Prostate gland (tissue), 2 donors: ENCODE results near the gene SMPD2. TPM values are rescaled to one million over a fixed set of nuclear protein-coding genes. Genes with fewer than 3 reads are reported as not detected.

Source experiments
- DNase-seq: peaks from one replicate; pipeline ENCODE4 v3.0.0-alpha.2; 2019; ENCODE audit warnings: low spot score
- H3K27ac ChIP-seq, 2 donors: fragments of 200-600 bp; sonication (generic); 2 replicates each; pipeline ENCODE4 v1.5.1; 2017 to 2019
- H3K27me3 ChIP-seq: fragments of 200-600 bp; sonication (generic); replicated peaks from 2 replicates; pipeline ENCODE4 v1.5.1; 2019; ENCODE audit not compliant: insufficient read depth
- H3K36me3 ChIP-seq, 2 donors: fragments of 200-600 bp; sonication (generic); 1 replicate in 1 of 2; 2 replicates in 1 of 2; pipeline versions ENCODE4 v1.5.1 to v1.8.1; 2017 to 2019
- H3K4me1 ChIP-seq: fragments of 200-600 bp; sonication (generic); replicated peaks from 2 replicates; pipeline ENCODE4 v1.5.1; 2019
- H3K4me3 ChIP-seq, 2 donors: fragments of 200-600 bp; sonication (generic); 2 replicates each; pipeline ENCODE4 v1.5.1; 2017 to 2019
- H3K9me3 ChIP-seq: fragments of 200-600 bp; sonication (generic); 2 replicates; pipeline ENCODE4 v1.5.1; 2017
- CTCF ChIP-seq, 4 experiments: fragments of 200-600 bp in 2 of 4; fragments of 450-650 bp in 2 of 4; sonication (generic) in 2 of 4; IDR thresholded peaks; 1 replicate in 3 of 4; 2 replicates in 1 of 4; pipeline ENCODE4 v1.5.1; 2016 to 2019; ENCODE audit warnings: antibody characterized with exemption in 4 of 4, mild to moderate bottlenecking in 2 of 4, moderate library complexity in 2 of 4
- POLR2A ChIP-seq: fragments of 450-650 bp; IDR thresholded peaks from one replicate; pipeline ENCODE4 v1.6.1; 2016; ENCODE audit warnings: antibody characterized with exemption, mild to moderate bottlenecking
- POLR2AphosphoS5 ChIP-seq: sonication (generic); formaldehyde crosslinking; IDR thresholded peaks from one replicate; pipeline ENCODE4 v1.6.1; 2017; ENCODE audit warnings: antibody characterized with exemption
- WGBS: methylation state at CpG from one replicate; pipeline ENCODE4 v1.1.5; 2018; 5-methylcytosine and 5-hydroxymethylcytosine counted together
- intact Hi-C: fragments of 100-400 bp; cut with DNase I; formaldehyde crosslinking; loops from one replicate; pipeline ENCODE4 v1.14.2; 2022
- total RNA-seq, 2 donors: library from RNA; depleted of rRNA; stranded (reverse); fragments of >200 nt; gene quantifications; one replicate each; pipeline ENCODE4 v1.1.0, GENCODE V29; 2016

SMPD2 gene
- total RNA-seq, 2 donors from 2014 or later = 10.2 to 24.2 TPM

GRCh38 chr6:109452181-109452580 is 11.7 kb downstream of the SMPD2 start:
- H3K27me3 ChIP-seq = no peaks in the 10 kb centered on the region
- 93% methylated on average over 9 of the region's 9 CpGs for WGBS
- intact Hi-C loops = no loop called here
- no peak for TF ChIP-seq CTCF (IDR thresholded peaks at IDR 0.05)
- TF ChIP-seq POLR2A = no peak
- TF ChIP-seq POLR2AphosphoS5 = no peak
- H3K4me1 ChIP-seq = no peaks in the 10 kb centered on the region
- DNase-seq = no peak
- no peaks in the 10 kb centered on the region for H3K36me3 ChIP-seq
- H3K9me3 ChIP-seq = no peaks in the 10 kb centered on the region
- H3K27ac ChIP-seq = no peak overlapping the region
- no peak overlapping the region for H3K4me3 ChIP-seq

DNA sequence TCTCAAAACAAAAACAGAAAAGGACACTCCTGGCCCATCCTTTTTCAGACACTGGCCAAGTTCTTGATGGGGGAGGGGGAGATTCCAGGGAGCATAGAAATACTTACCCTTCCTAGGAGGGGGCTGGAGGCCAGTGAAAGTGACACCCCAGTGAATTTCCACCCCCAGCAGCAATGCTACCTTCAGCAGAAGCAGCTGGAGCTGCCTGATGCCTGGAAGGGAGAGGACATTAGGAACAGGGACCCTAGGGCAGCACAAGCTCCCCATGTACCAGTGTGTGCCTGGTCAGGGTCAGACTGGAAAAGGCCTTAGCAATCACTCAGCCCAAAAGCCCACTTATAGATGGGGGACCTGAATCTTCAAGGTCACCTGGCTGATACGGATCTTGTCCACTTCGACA is 12.6 kb downstream of the SMPD2 start:
- no peaks in the 10 kb centered on the region for H3K9me3 ChIP-seq
- DNase-seq = no peak
- no peak overlapping the region for H3K27ac ChIP-seq
- no peaks in the 10 kb centered on the region for H3K4me1 ChIP-seq
- TF ChIP-seq CTCF (IDR thresholded peaks at IDR 0.05) = no peak
- no peak for TF ChIP-seq POLR2AphosphoS5
- no peak for TF ChIP-seq POLR2A
- no peaks in the 10 kb centered on the region for H3K36me3 ChIP-seq
- intact Hi-C loops = no loop called here
- H3K27me3 ChIP-seq = no peaks in the 10 kb centered on the region
- no peak overlapping the region for H3K4me3 ChIP-seq
- WGBS = 88% methylated on average over 2 of the region's 2 CpGs

DNA sequence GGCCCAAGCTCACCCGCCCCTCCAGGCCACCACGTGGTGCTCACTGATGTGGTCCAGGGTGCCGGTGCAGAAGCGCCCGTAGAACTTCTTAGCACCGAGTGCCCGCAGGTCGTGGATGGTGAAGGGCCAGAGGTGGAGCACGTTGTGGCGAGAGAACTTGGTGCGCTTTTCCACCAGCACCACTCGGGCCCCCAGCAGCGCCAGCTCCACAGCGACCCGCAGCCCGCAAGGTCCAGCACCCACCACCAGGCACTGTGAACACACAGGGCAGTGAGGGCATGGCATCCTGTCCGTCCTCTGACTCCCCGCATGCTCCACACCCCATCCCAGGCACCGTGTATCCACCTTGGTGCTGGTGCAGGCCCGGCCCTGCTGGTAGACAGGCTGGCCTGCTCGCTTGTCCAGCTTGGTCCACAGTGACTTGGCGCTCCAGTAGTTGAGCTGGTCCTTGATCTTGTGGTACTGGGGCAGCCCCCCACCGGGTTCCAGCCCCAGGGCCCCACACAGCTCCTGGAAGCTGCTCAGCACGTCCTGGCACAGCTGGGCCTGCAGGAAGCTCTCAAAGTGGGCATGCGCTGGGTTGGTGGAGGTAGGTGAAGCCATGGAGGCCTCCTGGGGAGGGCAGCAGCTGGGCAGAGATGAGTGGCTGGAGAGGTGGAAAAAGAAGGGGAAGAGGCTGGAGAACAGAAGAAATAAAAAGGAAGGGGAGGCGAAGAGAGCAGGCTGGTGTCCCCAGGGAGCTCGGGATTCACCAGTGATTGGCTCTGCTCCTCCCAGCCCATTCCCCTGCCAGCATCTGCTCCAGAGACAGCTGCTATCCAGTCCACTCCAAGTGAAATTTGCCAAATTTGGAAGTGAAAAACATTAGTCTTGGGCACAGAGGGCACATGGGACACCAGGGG is 13.3 kb downstream of the SMPD2 start:
- TF ChIP-seq CTCF (IDR thresholded peaks at IDR 0.05) (no peak), POLR2A (no peak), POLR2AphosphoS5 (no peak)
- Histone ChIP-seq H3K27ac (peak overlapping the region in 1 of 2 donors; percentile 49), H3K4me3 (peak overlapping the region in 1 of 2 donors; percentile 64), H3K36me3 (no peaks in the 10 kb centered on the region), H3K27me3 (no peaks in the 10 kb centered on the region), H3K4me1 (no peaks in the 10 kb centered on the region), H3K9me3 (no peaks in the 10 kb centered on the region)
- no peak for DNase-seq
- 90% methylated on average over 27 of the region's 27 CpGs for WGBS
- intact Hi-C loops = no loop called here

GRCh38 chr6:109454496-109455436 is 14.2 kb downstream of the SMPD2 start:
- 7% methylated on average over 48 of the region's 48 CpGs for WGBS
- H3K9me3 ChIP-seq = no peaks in the 10 kb centered on the region
- H3K4me3 ChIP-seq = peak overlapping the region; percentile 64 to 65
- TF ChIP-seq CTCF (IDR thresholded peaks at IDR 0.05) = no peak
- TF ChIP-seq POLR2AphosphoS5 = no peak
- TF ChIP-seq POLR2A = no peak
- no peak for DNase-seq
- H3K36me3 ChIP-seq = no peaks in the 10 kb centered on the region
- no peaks in the 10 kb centered on the region for H3K4me1 ChIP-seq
- intact Hi-C loops = no loop called here
- H3K27me3 ChIP-seq = no peaks in the 10 kb centered on the region
- H3K27ac ChIP-seq = peak overlapping the region; percentile 49 to 69
